Body of pancreas (tissue), 4 donors: Measurements from ENCODE around the gene SLC44A1. TPM values are rescaled to one million over a fixed set of nuclear protein-coding genes. Genes with fewer than 3 reads are reported as not detected.

Experiments used
- ATAC-seq: fragments of 150-250 bp; one replicate; pipeline ENCODE4 v1.9.1; 2016
- DNase-seq, 4 donors: peaks; one replicate each; pipeline ENCODE4 v3.0.0-alpha.2; 2019
- H3K27ac ChIP-seq, 4 donors: fragments of 200-600 bp; sonication (generic); 1 replicate in 3 of 4; 2 replicates in 1 of 4; pipeline versions ENCODE4 v1.5.1 to v1.6.1; 2016 to 2019; ENCODE audit warnings: mild to moderate bottlenecking in 1 of 4, mixed read lengths in 1 of 4, moderate library complexity in 1 of 4
- H3K27me3 ChIP-seq, 2 donors: fragments of 200-600 bp; sonication (generic); one replicate each; pipeline ENCODE4 v1.6.0; 2016; ENCODE audit warnings: mild to moderate bottlenecking in 1 of 2
- H3K36me3 ChIP-seq, 2 donors: fragments of 200-600 bp; sonication (generic); replicated peaks in 1 of 2; 2 replicates each; pipeline ENCODE4 v1.5.1; 2016; ENCODE audit warnings: low read depth in 2 of 2; ENCODE audit not compliant: insufficient read depth in 1 of 2
- H3K4me1 ChIP-seq: fragments of 200-600 bp; sonication (generic); one replicate; pipeline ENCODE4 v1.6.0; 2016
- H3K4me3 ChIP-seq, 2 donors: fragments of 200-600 bp; sonication (generic); 1 replicate in 1 of 2; 2 replicates in 1 of 2; pipeline ENCODE4 v1.5.1; 2016 to 2019
- H3K9me3 ChIP-seq, 3 donors: fragments of 200-600 bp; sonication (generic); 1 replicate in 2 of 3; 2 replicates in 1 of 3; pipeline ENCODE4 v1.5.1; 2016
- CTCF ChIP-seq, 7 experiments: fragments of 450-650 bp in 4 of 7; fragments of 200-600 bp in 3 of 7; sonication (generic) in 3 of 7; IDR thresholded peaks; one replicate each; pipeline ENCODE4 v1.5.1; 2016 to 2019; ENCODE audit warnings: antibody characterized with exemption in 7 of 7
- POLR2A ChIP-seq, 3 donors: fragments of 450-650 bp; IDR thresholded peaks; one replicate each; pipeline ENCODE4 v1.6.1; 2016; ENCODE audit warnings: antibody characterized with exemption in 3 of 3, mild to moderate bottlenecking in 2 of 3
- whole genome bisulfite sequencing, 2 donors: methylation state at CpG; one replicate each; pipeline ENCODE4 v1.1.5; 2017; 5-methylcytosine and 5-hydroxymethylcytosine counted together
- intact Hi-C: fragments of 100-400 bp; cut with DNase I; formaldehyde crosslinking; loops from one replicate; pipeline ENCODE4 v1.15.1; 2023
- total RNA-seq, 2 donors: library from RNA; depleted of rRNA; stranded (reverse); fragments of >200 nt; gene quantifications; one replicate each; pipeline ENCODE4 v1.1.0, GENCODE V29; 2016

SLC44A1 gene
- total RNA-seq, 2 donors from 2014 or later: 15.5 to 39.4 TPM

- ATAC-seq (no peak), DNase-seq (no peak)
- TF ChIP-seq CTCF (IDR thresholded peaks at IDR 0.05) (no peak), POLR2A (IDR thresholded peaks at IDR 0.05) (no peak)
- Histone ChIP-seq H3K27ac (no peak overlapping the region), H3K36me3 (no peaks in the 10 kb centered on the region), H3K27me3 (no peaks in the 10 kb centered on the region), H3K4me1 (peaks cover 8% of the 10 kb centered on the region), H3K9me3 (no peaks in the 10 kb centered on the region), H3K4me3 (no peak overlapping the region)
- intact Hi-C loops: no loop called here
- 75 to 83% methylated on average over 2 of the region's 2 CpGs for WGBS, 2 donors
Measured at GRCh38 chr9:105341434-105342146, 97.1 kb downstream of the SLC44A1 start.

- Histone ChIP-seq H3K4me3 (no peak overlapping the region), H3K9me3 (no peaks in the 10 kb centered on the region), H3K36me3 (no peaks in the 10 kb centered on the region), H3K4me1 (peaks cover 13% of the 10 kb centered on the region), H3K27ac (no peak overlapping the region), H3K27me3 (no peaks in the 10 kb centered on the region)
- WGBS, 2 donors: 91 to 92% methylated on average over 3 of the region's 3 CpGs
- no peak for ATAC-seq
- no peak for DNase-seq
- TF ChIP-seq CTCF (IDR thresholded peaks at IDR 0.05) (no peak), POLR2A (IDR thresholded peaks at IDR 0.05) (no peak)
- intact Hi-C loops: no loop called here
Measured at GRCh38 chr9:105342147-105342505, 97.7 kb downstream of the SLC44A1 start.

GRCh38 chr9:105344283-105344682, 99.8 kb downstream of the SLC44A1 start:
- H3K27ac ChIP-seq: no peak overlapping the region
- no peak overlapping the region for H3K4me3 ChIP-seq
- no peaks in the 10 kb centered on the region for H3K27me3 ChIP-seq
- TF ChIP-seq POLR2A (IDR thresholded peaks at IDR 0.05) (no peak), CTCF (IDR thresholded peaks at IDR 0.05) (no peak)
- 99 to 100% methylated on average over 2 of the region's 2 CpGs for WGBS, 2 donors
- no peaks in the 10 kb centered on the region for H3K9me3 ChIP-seq
- intact Hi-C loops: no loop called here
- no peaks in the 10 kb centered on the region for H3K36me3 ChIP-seq
- H3K4me1 ChIP-seq: peaks cover 14% of the 10 kb centered on the region
- ATAC-seq (no peak), DNase-seq (no peak)

- H3K27me3 ChIP-seq: no peaks in the 10 kb centered on the region
- H3K4me3 ChIP-seq: no peak overlapping the region
- ATAC-seq: no peak
- WGBS, 2 donors: 79 to 89% methylated on average over 1 of the region's 1 CpG
- peaks cover 14% of the 10 kb centered on the region for H3K4me1 ChIP-seq
- no peaks in the 10 kb centered on the region for H3K36me3 ChIP-seq
- intact Hi-C loops: no loop called here
- no peak for TF ChIP-seq POLR2A (IDR thresholded peaks at IDR 0.05)
- no peak for TF ChIP-seq CTCF (IDR thresholded peaks at IDR 0.05)
- DNase-seq: no peak
- no peaks in the 10 kb centered on the region for H3K9me3 ChIP-seq
- no peak overlapping the region for H3K27ac ChIP-seq
Measured at GRCh38 chr9:105345626-105346025, 101.2 kb downstream of the SLC44A1 start.

- TF ChIP-seq CTCF (IDR thresholded peaks at IDR 0.05) (no peak), POLR2A (IDR thresholded peaks at IDR 0.05) (no peak)
- Histone ChIP-seq H3K27me3 (no peaks in the 10 kb centered on the region), H3K36me3 (no peaks in the 10 kb centered on the region), H3K4me1 (peaks cover 14% of the 10 kb centered on the region), H3K9me3 (no peaks in the 10 kb centered on the region), H3K27ac (peak overlapping the region in 1 of 4 donors; percentile 19), H3K4me3 (no peak overlapping the region)
- ATAC-seq: no peak
- intact Hi-C loops: no loop called here
- no peak for DNase-seq
- WGBS, 2 donors: 19 to 25% methylated on average over 2 of the region's 2 CpGs
Measured at GRCh38 chr9:105346273-105346672, 101.8 kb downstream of the SLC44A1 start.
